Mucosa of rectum (tissue), 2 donors: ENCODE results near the gene ZNF827.
A peak's percentile ranks its signal among the peaks of the same experiment; 100 is the strongest.

Source experiments
- H3K27ac ChIP-seq, 2 donors: one replicate each; pipeline ENCODE4 v1.7.0; 2013; ENCODE audit warnings: inconsistent platforms in 2 of 2, low read depth in 2 of 2, low read length in 2 of 2
- H3K27me3 ChIP-seq, 2 donors: one replicate each; pipeline ENCODE4 v1.7.0; 2013; ENCODE audit warnings: low read length in 2 of 2; ENCODE audit not compliant: control insufficient read depth in 2 of 2, insufficient read depth in 2 of 2
- H3K36me3 ChIP-seq, 2 donors: one replicate each; pipeline ENCODE4 v1.7.0; 2013; ENCODE audit warnings: low read length in 2 of 2; ENCODE audit not compliant: control insufficient read depth in 2 of 2, insufficient read depth in 2 of 2
- H3K4me1 ChIP-seq, 2 donors: one replicate each; pipeline ENCODE4 v1.7.0; 2013; ENCODE audit warnings: low read length in 2 of 2, mild to moderate bottlenecking in 1 of 2; ENCODE audit not compliant: control insufficient read depth in 2 of 2, insufficient read depth in 2 of 2
- H3K4me3 ChIP-seq, 2 donors: one replicate each; pipeline ENCODE4 v1.7.0; 2013; ENCODE audit warnings: low read length in 2 of 2
- H3K9ac ChIP-seq, 2 donors: one replicate each; pipeline ENCODE4 v1.7.0; 2013; ENCODE audit warnings: low read length in 2 of 2, low read depth in 1 of 2, mild to moderate bottlenecking in 1 of 2
- H3K9me3 ChIP-seq, 2 donors: one replicate each; pipeline ENCODE4 v1.7.0; 2013; ENCODE audit warnings: low read length in 2 of 2; ENCODE audit not compliant: control insufficient read depth in 2 of 2
- donor health status: healthy.
- donor health status: Normal muscosa, but diverticular disease.

ZNF827 gene

DNA sequence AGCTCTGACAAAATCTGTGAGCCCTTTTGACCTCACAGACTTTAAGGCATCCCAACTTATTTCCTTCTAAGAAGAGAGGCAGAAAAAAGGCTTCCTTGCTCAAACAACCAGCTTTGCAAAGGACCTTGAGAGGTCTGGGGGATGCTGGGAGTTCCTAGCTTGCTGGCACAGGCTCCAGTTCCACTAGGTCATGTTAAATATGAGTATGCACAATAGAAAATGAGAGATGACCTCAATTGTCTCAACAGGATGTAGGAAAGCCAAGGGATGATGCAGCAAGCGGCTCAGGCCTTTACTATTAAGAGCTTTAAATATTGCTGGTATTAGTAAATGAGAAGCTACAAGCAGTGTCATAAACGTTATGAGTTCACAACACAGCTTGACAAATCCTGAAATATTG is 13.3 kb upstream of the ZNF827 start:
- Histone ChIP-seq H3K27ac (no peak overlapping the region), H3K4me3 (no peak overlapping the region), H3K27me3 (no peaks in the 10 kb centered on the region), H3K4me1 (no peaks in the 10 kb centered on the region), H3K9me3 (no peaks in the 10 kb centered on the region), H3K36me3 (no peaks in the 10 kb centered on the region), H3K9ac (no peak overlapping the region)

- H3K4me3 ChIP-seq = no peak overlapping the region
- H3K27me3 ChIP-seq = no peaks in the 10 kb centered on the region
- no peaks in the 10 kb centered on the region for H3K36me3 ChIP-seq
- H3K4me1 ChIP-seq = no peaks in the 10 kb centered on the region
- H3K9me3 ChIP-seq = no peaks in the 10 kb centered on the region
- H3K27ac ChIP-seq = no peak overlapping the region
- no peak overlapping the region for H3K9ac ChIP-seq
These were observed 7.0 kb upstream of the ZNF827 start for GRCh38 chr4:145945431-145946155.

DNA sequence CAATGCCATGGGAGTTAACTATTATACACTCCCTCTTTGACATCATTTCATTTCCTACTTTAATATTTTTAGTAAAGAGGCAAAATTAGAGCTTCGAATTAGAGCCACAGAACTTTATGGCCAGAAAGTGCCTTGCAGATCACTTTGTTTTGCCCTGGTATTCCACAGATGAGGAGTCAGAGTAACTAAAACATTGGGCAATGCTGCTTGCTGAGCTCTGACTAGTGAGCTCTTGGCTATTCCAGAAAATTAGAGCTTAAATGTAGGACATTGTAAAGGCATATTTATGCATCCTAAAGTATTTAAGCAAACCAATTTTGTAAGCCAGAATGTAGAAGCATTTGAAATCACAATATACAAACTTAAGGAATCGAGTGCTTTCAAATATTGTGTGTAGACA is 6.3 kb upstream of the ZNF827 start:
- H3K9ac ChIP-seq = no peak overlapping the region
- no peaks in the 10 kb centered on the region for H3K27me3 ChIP-seq
- no peaks in the 10 kb centered on the region for H3K36me3 ChIP-seq
- no peaks in the 10 kb centered on the region for H3K4me1 ChIP-seq
- H3K4me3 ChIP-seq = no peak overlapping the region
- H3K9me3 ChIP-seq = no peaks in the 10 kb centered on the region
- no peak overlapping the region for H3K27ac ChIP-seq

GRCh38 chr4:145939856-145940255 is 1.2 kb upstream of the ZNF827 start:
- Histone ChIP-seq H3K9me3 (no peaks in the 10 kb centered on the region), H3K36me3 (no peaks in the 10 kb centered on the region), H3K27me3 (no peaks in the 10 kb centered on the region), H3K4me1 (peaks cover 0 to 5% of the 10 kb centered on the region in 2 donors), H3K9ac (no peak overlapping the region), H3K4me3 (no peak overlapping the region), H3K27ac (no peak overlapping the region)

DNA sequence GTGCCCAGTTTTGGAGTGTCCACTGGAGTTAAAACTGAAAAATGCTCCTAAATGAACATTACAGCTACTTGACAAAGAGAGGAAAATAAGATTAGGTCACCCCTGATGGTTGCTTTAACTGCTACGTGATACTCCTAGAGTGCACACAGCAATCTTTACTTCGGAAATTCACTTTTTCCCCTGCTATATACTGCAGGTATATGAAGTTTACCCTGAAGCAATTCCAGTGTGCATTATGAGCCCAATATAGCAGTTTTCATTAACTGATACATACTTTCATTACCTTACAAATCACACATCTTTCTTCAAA is 773 bp upstream of the ZNF827 start:
- no peaks in the 10 kb centered on the region for H3K27me3 ChIP-seq
- H3K27ac ChIP-seq = no peak overlapping the region
- no peaks in the 10 kb centered on the region for H3K9me3 ChIP-seq
- no peak overlapping the region for H3K9ac ChIP-seq
- peak overlapping the region in 1 of 2 donors; percentile 98 for H3K4me3 ChIP-seq
- H3K4me1 ChIP-seq = peaks cover 0 to 9% of the 10 kb centered on the region in 2 donors
- no peaks in the 10 kb centered on the region for H3K36me3 ChIP-seq

DNA sequence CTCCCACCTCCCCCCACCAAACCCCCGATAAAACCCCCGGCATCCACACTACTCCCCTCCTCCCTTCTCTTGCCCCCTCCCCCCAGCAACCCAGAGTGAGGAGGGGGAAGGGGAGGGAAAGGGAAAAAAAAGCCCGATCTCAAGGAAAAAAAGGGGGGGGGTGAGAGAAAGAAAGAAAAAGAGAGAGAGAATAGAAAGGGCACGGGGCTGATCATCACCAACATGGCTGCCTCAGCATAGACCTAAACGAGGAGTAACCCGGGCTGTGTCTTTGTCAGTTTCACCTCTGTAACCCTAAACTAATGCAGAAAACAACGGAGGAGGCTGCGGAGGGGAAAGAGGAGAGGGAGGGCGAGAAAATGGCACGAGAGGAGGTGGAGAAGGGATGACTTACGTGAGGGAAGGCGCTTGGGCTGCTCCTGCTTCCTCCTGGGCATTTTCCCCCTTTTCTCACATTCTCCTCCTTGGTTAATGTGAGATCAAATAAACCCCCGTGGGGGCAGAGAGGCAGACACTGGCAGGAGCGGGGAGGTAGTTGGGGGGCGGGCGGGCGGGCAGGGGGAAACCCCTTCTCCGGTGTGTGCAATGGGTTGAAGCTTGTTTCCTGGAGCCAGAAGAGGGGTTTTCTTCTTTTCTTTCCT is 532 bp downstream of the ZNF827 start:
- H3K36me3 ChIP-seq = no peaks in the 10 kb centered on the region
- peaks cover 0 to 11% of the 10 kb centered on the region in 2 donors for H3K4me1 ChIP-seq
- H3K27me3 ChIP-seq = no peaks in the 10 kb centered on the region
- H3K9me3 ChIP-seq = no peaks in the 10 kb centered on the region
- H3K9ac ChIP-seq = peak overlapping the region; percentile 89 to 91
- peak overlapping the region; percentile 86 to 95 for H3K27ac ChIP-seq
- peak overlapping the region; percentile 98 to 99 for H3K4me3 ChIP-seq

DNA sequence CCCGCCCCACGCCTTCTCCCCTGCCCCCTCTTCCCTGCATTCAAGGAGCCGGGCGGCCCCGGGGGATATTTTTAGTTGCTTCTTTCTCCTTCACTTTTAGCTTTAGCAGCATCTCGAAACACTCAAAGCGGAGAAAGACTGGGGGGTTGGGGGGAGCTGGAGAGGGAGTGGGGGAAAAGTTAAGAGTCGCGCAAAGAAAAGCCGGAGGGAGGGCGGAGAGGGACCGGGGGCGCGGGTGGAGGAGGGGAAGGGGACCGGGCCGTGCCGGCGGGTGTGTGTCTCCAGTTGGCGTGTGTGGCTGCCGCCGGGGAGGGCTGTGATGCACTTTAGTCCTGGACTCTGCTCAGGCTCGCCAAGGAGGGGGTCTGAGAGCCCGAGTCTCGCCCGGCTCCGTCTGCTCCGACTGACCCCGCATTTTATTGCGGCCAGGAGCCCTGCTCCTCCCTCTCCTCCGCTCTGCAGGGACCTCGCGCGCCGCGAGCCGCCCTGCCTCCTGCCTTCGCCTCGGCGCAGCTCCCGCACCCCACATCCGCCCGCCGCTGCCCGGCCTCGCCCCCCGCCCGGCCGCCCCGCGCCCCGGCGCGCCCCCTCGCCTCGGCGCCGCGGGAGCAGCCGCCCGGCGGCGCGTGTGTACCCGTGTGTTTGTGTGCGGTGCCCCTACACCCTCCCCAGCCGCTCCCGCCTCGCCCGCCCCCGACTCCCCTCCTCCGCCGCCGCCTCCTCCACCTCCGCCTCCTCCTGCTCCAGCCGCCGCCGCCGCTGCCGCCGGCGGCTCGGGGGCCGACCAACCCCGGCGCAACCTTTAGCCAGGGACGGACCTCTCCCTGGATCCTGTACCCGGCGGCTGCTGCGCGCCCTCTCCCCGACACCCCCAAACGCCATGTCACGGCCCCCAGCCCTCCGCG is 1.4 kb downstream of the ZNF827 start:
- H3K9ac ChIP-seq = peak overlapping the region; percentile 65 to 91
- H3K27me3 ChIP-seq = no peaks in the 10 kb centered on the region

GRCh38 chr4:145936142-145936996 is 2.3 kb downstream of the ZNF827 start:
- Histone ChIP-seq H3K36me3 (no peaks in the 10 kb centered on the region), H3K9me3 (no peaks in the 10 kb centered on the region), H3K4me3 (peak overlapping the region; percentile 85 to 99), H3K27ac (peak overlapping the region; percentile 95), H3K9ac (peak overlapping the region; percentile 81 to 87), H3K4me1 (peaks cover 0 to 11% of the 10 kb centered on the region in 2 donors), H3K27me3 (no peaks in the 10 kb centered on the region)

More for the DNA sequence above, 1.4 kb downstream of the ZNF827 start:
- Histone ChIP-seq H3K27ac (peak overlapping the region; percentile 95), H3K36me3 (no peaks in the 10 kb centered on the region), H3K4me3 (peak overlapping the region; percentile 98 to 99), H3K9me3 (no peaks in the 10 kb centered on the region), H3K4me1 (peaks cover 0 to 11% of the 10 kb centered on the region in 2 donors)

DNA sequence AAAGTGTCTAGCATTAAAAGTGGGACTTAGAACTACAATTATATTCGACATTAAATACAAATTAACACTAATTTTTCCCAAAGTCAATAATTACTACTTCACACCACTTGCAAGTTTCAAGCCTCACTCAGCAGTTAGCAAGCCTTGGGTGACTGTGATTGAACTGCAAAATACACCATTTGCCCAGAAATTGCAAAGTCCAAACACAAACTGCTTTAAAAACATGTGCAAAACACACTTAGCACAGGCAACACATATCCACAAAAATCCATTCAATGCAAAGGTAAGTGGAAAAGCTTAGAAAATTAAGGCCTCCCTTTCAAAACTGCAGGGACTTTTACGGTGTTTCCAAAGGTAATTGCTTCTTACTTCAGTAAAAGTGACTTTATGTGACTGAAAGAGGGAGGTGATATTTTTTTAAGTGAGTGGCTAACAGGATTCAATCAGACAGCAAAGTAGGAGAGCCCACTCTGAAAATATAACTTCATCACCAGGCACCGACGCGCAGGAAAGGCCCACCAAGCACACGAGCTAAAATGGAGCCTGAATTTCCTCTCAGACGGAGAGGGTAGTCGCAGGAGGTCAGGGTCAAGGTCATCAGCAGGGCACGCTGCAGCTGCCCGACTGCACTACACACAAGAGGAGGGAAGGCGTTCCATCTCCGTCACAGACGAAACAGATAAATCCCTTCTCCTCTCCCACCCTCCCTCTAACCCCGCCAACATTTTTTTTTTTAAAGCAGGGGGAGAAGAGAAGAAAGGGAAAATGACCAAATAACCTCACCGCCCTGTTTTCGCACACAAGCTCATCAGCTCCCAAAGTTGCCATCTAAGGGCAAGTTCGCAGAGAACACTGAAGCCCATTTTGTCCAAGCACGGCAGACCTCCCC is 3.1 kb downstream of the ZNF827 start:
- peaks cover 0 to 11% of the 10 kb centered on the region in 2 donors for H3K4me1 ChIP-seq
- H3K9ac ChIP-seq = peak overlapping the region; percentile 81 to 87
- no peaks in the 10 kb centered on the region for H3K9me3 ChIP-seq
- H3K27me3 ChIP-seq = no peaks in the 10 kb centered on the region
- no peaks in the 10 kb centered on the region for H3K36me3 ChIP-seq
- H3K27ac ChIP-seq = peak overlapping the region; percentile 95
- H3K4me3 ChIP-seq = peak overlapping the region; percentile 85 to 99
